ENCODE measurements around the gene LMNA.

GRCh38 chr1:156072251-156072650 is 42.3 kb upstream of the LMNA start:
- TF ChIP-seq CTCF (IDR thresholded peaks at IDR 0.05; ENCODE audit: low read depth, low read length, missing input control): no peak
- TF ChIP-seq HNF4A (conservative IDR thresholded peaks at IDR 0.05): no peak

Measured in liver (tissue), 3 donors.